GM12892 (cell line): ENCODE results near the gene AKT3. TPM values are rescaled to one million over a fixed set of nuclear protein-coding genes. Genes with fewer than 3 reads are reported as not detected.
"Not testable (repeated sequence)": the region's sequence is repeated elsewhere in the genome, so short reads cannot be mapped to it uniquely, and the experiment has no call there.

Experiments used
- DNase-seq: peaks from one replicate; pipeline ENCODE4 v3.0.0; 2011; ENCODE audit not compliant: insufficient read length
- FAIRE-seq: peaks from 2 replicates; lab custom pipeline; 2011; peaks lifted over from hg19 to GRCh38; lab: Jason Lieb, UNC
- POLR2A ChIP-seq: IDR thresholded peaks from 2 replicates; pipeline ENCODE4 v1.6.1; 2011; ENCODE audit warnings: low read depth, low read length, control low read depth
- POLR2AphosphoS5 ChIP-seq: IDR thresholded peaks from 2 replicates; pipeline ENCODE4 v1.6.1; 2011; ENCODE audit warnings: low read depth, low read length, control low read depth
- TAF1 ChIP-seq: IDR thresholded peaks from 2 replicates; pipeline ENCODE4 v1.6.1; 2011; ENCODE audit warnings: low read depth, mild to moderate bottlenecking, control low read depth, low read length, borderline replicate concordance
- polyA plus RNA-seq: library from polyadenylated mRNA; unstranded; fragments of >200 nt; gene quantifications from one replicate; pipeline ENCODE4 v1.2.1, GENCODE V29; 2012; ENCODE audit warnings: missing spikeins, inconsistent platforms; ENCODE audit not compliant: missing spikeins

Gene AKT3
- polyA plus RNA-seq = 5.0 TPM

DNA sequence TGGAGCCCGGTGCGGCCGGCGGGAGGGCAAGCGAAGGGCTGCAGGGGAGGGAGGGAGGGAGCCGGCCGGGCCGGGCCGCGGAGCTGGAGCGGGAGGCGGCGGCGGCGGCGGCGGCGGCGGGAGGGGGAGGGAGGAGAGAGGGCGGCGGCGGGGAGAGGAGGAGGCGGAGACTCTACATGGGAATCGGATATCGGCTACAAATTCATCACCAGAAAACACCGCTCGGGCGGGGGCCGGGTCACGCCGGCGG lies at the start of gene AKT3:
AKT3 (minus strand) TSS at position 42 of the 250 bp plus-strand sequence. CDS start 7,073 bp downstream, outside the sequence.
- TF ChIP-seq TAF1 = no peak
- no peak for TF ChIP-seq POLR2A
- no peak for TF ChIP-seq POLR2AphosphoS5
- FAIRE-seq = peak; percentile 70
- peak; percentile 40 for DNase-seq

- FAIRE-seq = no peak
- no peak for DNase-seq
- TF ChIP-seq POLR2AphosphoS5 = no peak
- no peak for TF ChIP-seq POLR2A
- no peak for TF ChIP-seq TAF1
Observed at GRCh38 chr1:243898278-243898677, 48.2 kb upstream of the AKT3 start.

- TF ChIP-seq TAF1 = no peak
- TF ChIP-seq POLR2A = no peak
- TF ChIP-seq POLR2AphosphoS5 = no peak
- DNase-seq (no peak), FAIRE-seq (no peak)
Observed at GRCh38 chr1:243896313-243896712, 46.3 kb upstream of the AKT3 start.

DNA sequence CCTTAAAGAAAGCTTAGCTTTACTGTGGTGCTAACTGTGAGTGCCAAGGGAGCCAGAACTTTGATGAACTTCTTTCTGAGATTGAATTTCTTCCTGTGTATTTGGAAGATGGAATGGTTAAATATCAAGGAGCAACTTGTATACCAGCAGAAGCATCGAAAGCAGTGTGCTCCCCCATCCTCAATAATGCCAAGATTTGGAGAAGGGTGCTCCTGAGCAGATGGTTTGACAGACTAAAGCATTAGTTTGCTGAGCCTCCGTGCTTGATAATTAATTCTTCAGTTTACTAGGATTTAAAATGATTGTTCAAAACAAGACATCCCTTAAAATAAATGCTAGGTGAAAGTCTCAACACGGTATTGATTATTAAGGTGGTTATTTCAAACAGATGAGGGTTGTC lies 42.4 kb upstream of the AKT3 start:
- FAIRE-seq = no peak
- TF ChIP-seq TAF1 (no peak), POLR2A (no peak), POLR2AphosphoS5 (no peak)
- DNase-seq = no peak

DNA sequence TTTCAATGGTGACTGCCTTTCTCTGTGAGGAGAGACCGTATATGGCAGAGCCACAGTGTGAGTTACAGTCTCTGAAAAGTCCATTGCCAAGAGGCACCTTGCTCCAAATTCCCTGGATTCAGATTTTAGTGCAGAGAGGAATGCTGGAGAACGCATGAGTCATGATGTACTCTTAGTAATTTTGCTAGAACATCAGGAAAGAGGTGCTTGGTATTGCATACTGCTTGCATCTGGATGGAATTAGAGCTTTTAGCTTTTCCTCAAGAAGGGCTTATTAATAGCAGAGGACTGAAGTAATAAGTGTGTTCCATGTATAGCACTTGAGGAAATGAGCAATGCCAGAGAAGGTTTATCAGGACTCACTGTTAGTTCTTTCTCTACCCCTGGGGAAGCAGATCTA lies 40.5 kb upstream of the AKT3 start:
- TF ChIP-seq TAF1 (no peak), POLR2AphosphoS5 (no peak), POLR2A (no peak)
- FAIRE-seq (no peak), DNase-seq (no peak)

- no peak for FAIRE-seq
- TF ChIP-seq POLR2A (no peak), POLR2AphosphoS5 (no peak)
- no peak for DNase-seq
Observed at GRCh38 chr1:243885806-243886205, 35.8 kb upstream of the AKT3 start.

DNA sequence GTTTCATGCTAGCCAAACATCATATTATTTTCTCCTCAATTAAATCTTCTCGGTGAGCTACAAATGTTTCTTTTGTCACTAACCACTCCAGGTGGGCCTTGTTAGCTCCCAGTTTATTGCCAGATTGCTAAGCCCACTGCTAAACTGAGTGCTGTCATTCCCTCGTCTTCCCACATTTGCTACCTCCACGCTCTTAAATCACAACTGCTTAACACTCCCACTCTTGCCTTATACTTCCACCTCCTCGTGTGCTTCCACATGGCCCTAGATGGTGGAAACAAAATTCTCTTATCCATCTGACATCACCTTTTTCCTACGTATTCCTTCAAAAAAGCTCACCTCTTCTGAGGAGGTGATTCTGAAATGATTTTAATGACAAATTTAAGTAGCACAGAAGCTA lies 34.6 kb upstream of the AKT3 start:
- TF ChIP-seq POLR2A (no peak), POLR2AphosphoS5 (no peak), TAF1 (no peak)
- DNase-seq = no peak
- FAIRE-seq = no peak

GRCh38 chr1:243883551-243883950 lies 33.5 kb upstream of the AKT3 start:
- FAIRE-seq (no peak), DNase-seq (no peak)
- TF ChIP-seq POLR2A (no peak), POLR2AphosphoS5 (no peak), TAF1 (no peak)

GRCh38 chr1:243882276-243882675 lies 32.2 kb upstream of the AKT3 start:
- TF ChIP-seq TAF1 (no peak), POLR2A (no peak), POLR2AphosphoS5 (no peak)
- DNase-seq = no peak
- FAIRE-seq = no peak

GRCh38 chr1:243877058-243877457 lies 27.0 kb upstream of the AKT3 start:
- not testable (repeated sequence) for FAIRE-seq, DNase-seq

DNA sequence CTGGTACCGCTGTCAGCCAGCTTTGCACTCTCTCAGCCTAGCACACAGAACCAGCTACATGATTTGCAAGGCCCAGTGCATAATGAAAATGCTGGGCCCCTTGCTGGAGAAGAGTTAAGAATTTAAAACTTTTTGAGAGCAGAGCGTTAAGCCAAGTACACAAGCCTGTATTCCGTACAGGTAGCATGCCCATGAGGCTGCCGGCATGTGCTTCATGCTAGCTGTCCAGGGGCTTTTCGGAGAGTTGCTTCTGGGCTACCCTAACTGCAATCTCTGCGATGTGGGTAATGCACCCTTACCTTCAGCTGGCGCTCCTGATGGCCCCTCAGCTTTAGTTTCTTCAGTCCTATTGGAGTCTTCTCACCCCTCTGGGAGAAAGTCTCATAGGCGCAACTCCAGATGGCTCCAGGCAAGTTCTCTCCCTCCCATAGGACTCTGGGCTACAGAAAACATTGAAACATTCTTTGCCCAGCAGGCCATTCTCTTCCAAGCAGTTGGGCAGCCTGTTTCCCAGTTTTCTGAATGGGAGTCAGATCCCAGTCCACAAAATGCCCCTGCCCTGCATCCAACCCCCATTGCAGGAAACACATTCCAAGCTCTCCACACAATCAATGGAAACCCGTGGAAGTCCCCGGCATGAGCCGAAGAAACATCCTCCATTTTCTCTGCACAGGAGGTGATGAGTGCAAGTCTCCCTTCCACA lies 5.7 kb upstream of the AKT3 start:
- DNase-seq = no peak
- TF ChIP-seq POLR2AphosphoS5 = no peak
- no peak for TF ChIP-seq POLR2A
- no peak for TF ChIP-seq TAF1
- FAIRE-seq = no peak

GRCh38 chr1:243851765-243852164 lies 1.7 kb upstream of the AKT3 start:
- TF ChIP-seq POLR2AphosphoS5 (no peak), POLR2A (no peak), TAF1 (no peak)
- no peak for FAIRE-seq
- DNase-seq = no peak

- DNase-seq (no peak), FAIRE-seq (no peak)
- no peak for TF ChIP-seq POLR2AphosphoS5
- no peak for TF ChIP-seq TAF1
Observed at GRCh38 chr1:243851257-243851756, 1.3 kb upstream of the AKT3 start.
